HG02973 (cell line): ENCODE results near the gene AFTPH.

Experiments
- ATAC-seq: cut with Tn5 transposase; IDR thresholded peaks from one replicate; pipeline ENCODE4 v1.9.1; 2021; ENCODE audit warnings: moderate library complexity; ENCODE audit not compliant: unreplicated experiment

AFTPH gene

GRCh38 chr2:64540615-64541014 is 16.5 kb downstream of the AFTPH start:
- ATAC-seq, result no peak

GRCh38 chr2:64541547-64541946 is 17.4 kb downstream of the AFTPH start:
- no peak for ATAC-seq

GRCh38 chr2:64542071-64543007 is 18.2 kb downstream of the AFTPH start:
- ATAC-seq, result no peak

DNA sequence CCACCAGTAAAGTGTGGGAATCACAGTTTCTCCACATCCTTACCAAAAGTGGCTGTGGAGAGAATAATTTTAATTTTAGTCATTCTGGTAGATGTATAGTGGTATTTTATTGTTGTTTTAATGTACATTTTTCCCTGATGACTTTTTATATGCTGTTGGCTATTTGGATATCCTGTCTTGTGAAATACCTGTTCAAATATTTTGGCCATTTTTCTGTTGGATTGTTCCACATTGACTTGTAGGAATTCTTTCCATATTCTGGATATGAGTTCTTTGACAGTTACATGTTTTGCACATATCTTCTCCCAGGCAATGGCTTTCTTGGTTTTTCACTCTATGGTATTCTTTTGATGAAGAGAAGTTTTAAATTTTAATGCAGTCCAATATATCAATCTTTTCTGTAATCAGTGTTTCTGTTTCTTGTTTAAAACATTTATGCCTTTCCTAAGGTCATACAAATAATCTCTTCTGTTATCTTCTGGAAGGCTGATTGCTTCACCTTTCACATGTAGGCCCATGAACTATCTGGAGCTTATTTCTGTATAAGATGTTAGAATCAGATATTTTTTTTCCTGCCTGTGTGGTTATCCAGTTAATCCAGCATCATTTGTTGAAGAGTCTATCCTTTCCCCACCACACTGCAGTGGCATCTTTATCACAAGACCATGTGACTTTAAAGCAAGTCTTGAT is 19.0 kb downstream of the AFTPH start:
- ATAC-seq, result no peak

DNA sequence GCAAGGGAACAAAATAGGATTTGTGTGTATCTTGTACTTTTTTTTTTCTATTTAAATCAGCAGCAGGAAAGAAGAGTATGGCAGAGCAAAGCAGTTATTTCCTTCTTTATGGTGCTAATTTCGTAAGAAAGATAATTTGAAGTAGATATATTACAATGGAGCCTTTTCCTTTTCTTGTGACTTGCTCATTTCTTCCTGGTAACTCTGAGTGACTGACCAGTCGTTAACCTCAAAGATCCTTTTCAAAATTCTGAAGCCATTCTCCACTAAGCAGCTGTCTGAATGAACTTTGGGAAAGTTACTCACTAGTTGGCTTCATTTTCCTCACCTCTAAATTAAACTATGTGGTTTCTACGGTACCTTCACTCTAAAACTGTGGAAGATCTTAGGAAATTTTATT is 24.6 kb downstream of the AFTPH start:
- ATAC-seq, result no peak

DNA sequence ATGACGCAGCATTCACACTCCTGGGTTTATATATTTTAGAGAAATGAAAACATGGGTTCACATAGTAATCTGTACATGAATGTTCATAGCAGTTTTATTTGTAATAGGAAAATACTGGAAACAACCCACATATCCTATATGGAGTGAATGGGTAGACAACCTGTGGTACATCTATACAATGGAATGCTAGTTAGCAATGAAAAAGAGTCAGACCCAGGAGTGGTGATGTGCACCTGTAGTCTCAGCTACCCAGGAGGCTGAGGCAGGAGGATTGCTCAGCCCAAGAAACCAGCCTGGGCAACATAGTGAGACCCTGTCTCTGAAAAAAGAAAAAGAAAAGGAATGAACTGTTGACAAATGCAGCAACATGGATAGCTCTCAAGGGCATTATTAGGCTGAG is 25.9 kb downstream of the AFTPH start:
- ATAC-seq, result no peak

DNA sequence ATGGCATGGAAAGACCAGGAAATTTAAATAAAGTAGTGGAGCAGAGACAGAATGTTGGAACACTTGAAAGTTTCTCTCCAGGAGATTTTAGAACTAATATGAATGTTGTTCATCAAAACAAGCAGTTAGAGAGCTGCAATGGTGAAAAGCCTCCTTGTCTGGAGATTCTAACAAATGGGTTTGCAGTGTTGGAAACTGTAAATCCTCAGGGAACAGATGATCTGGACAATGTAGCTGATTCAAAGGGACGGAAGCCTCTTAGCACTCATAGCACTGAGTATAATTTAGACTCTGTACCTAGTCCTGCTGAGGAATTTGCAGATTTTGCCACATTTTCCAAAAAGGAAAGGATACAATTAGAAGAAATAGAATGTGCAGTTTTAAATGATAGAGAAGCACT is 27.7 kb downstream of the AFTPH start:
- no peak for ATAC-seq

DNA sequence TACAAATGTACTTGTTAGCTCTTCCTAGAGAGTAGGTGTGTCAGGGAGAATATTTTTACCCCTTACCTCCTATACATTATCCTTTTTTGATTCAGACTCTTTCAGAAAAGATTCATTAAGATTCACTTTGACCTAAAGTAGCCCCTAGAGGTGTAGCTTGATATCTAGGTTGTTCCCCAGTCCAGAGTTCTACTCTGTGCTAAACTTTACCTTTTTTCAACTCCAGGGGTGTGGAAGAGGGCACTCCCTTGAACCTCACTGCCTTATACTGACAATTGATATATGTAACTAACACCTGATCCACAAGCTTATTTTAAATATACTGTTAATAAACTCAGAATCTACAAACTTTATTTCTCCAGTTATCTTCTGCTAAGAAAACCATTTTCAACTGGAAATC is 30.0 kb downstream of the AFTPH start:
- no peak for ATAC-seq

GRCh38 chr2:64558445-64559081 is 34.4 kb downstream of the AFTPH start:
- no peak for ATAC-seq

GRCh38 chr2:64562148-64562784 is 38.1 kb downstream of the AFTPH start:
- ATAC-seq, result no peak

GRCh38 chr2:64563436-64563938 is 39.4 kb downstream of the AFTPH start:
- no peak for ATAC-seq

GRCh38 chr2:64565949-64566710 is 42.0 kb downstream of the AFTPH start:
- ATAC-seq, result no peak

DNA sequence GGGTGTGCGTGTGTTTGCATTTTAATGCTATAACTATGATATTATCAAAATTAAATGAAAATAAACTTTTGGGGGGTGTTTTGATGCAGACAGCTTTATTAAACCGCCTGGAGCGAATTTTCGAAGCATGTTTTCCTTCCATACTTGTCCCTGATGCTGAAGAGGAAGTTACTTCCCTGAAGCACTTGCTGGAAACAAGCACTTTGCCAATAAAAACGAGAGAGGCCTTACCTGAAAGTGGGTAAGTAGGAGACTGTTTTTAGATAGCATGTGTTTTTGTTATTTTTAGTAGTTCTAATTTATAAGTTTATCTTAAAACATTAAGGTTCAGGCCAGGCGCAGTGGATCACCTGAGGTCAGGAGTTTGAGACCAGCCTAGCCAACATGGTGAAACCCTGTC is 43.3 kb downstream of the AFTPH start:
- ATAC-seq, result no peak

DNA sequence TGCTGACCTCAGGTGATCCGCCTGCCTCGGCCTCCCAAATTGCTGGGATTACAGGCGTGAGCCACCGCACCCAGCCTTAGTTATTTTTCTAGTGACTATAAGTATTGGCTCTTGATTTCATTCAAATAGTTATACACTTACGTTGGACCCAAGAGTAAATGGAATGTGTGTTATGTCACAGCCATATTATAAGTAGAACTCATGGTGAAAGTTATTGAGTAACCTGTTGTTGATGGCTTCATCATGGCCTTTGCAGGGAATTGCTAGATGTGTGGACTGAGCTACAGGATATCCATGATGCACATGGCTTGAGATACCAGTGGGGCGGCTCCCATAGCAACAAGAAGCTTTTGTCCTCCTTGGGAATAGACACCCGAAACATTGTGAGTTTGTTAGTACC is 44.7 kb downstream of the AFTPH start:
- no peak for ATAC-seq

- ATAC-seq, result no peak
Measured at GRCh38 chr2:64574871-64575270, 50.7 kb downstream of the AFTPH start.

DNA sequence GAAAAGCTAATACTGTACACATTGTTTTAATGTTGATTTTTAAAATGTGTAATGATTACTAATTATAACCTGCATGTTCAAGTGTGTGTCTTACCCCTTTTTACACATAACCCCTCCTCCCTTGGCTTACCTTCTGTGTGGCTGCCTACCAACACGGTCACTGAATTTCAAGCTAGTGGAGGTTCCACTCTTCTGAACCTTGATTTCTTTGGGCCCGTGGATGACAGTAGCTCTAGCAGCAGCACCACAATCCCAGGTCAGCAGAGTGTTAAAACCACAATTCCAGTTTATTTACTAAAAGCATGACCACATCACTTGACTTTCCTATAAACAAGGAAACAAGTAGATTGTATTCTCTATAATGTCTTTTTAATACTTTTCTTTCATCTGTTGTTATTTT is 56.9 kb downstream of the AFTPH start:
- ATAC-seq, result no peak

- ATAC-seq, result peak; percentile 35
Measured at GRCh38 chr2:64581777-64582539, 57.8 kb downstream of the AFTPH start.

DNA sequence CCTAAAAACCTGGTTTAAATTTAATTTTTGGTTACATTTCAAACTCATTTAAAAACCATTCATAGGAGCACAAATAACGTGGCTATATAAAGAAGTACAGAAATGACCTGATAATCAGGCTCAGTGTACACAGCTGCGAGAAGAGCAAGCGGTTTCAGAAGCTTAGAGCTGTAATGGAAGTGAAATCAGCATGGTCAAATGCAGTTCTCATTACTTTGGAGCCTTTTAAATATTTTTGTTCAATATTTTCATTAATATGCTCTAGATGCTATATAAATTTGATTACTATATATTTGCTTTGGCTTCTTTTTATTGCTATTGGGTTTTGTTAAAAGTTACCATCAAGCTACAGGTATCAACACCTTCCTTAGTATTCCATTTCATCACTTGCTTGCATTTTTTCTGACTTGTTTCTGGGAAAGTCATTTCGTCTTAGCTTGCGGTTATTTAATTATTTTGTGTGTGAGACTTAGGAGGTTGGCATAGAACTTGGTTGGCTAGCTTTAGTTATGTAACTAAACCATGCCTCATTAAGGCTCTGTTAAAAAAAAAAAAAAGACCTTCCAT is 58.7 kb downstream of the AFTPH start:
- ATAC-seq, result peak; percentile 77

DNA sequence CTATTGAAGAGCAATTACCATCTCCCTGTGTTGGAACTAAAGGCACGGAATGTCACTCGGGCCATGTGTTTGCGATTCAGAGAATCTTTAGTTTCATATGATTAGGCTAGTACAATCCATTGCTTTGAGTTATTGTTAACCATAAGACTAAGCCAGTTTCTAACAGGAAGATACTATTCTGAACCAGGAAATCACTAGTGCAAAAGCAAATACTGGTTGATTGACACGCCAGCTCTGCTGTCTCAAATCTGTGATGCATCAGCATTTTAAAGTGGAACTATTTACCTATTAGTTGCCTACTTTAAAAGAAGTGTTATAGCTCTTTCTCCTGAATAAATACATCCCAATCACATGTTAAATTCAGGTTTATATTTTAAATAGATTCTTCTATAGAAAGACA is 61.9 kb downstream of the AFTPH start:
- ATAC-seq, result no peak
